IMR-90 (cell line): ENCODE results near the gene MID2.

Experiments used
- BHLHE40 ChIP-seq: fragments of 150-350 bp; IDR thresholded peaks from 2 replicates; pipeline ENCODE4 v1.6.1; 2016; ENCODE audit warnings: mild to moderate bottlenecking, low read depth, low read length
- CEBPB ChIP-seq: IDR thresholded peaks from 2 replicates; pipeline ENCODE4 v1.6.1; 2012; ENCODE audit warnings: low read depth, low read length, improper control_type of control experiment
- CHD1 ChIP-seq: IDR thresholded peaks from 2 replicates; pipeline ENCODE4 v1.6.1; 2012; ENCODE audit warnings: low read depth, low read length, improper control_type of control experiment
- CTCF ChIP-seq: conservative IDR thresholded peaks from 2 replicates; pipeline ENCODE4 v1.5.1; 2012; ENCODE audit warnings: mild to moderate bottlenecking, low read depth, low read length, improper control_type of control experiment
- ELK1 ChIP-seq: fragments of 150-350 bp; IDR thresholded peaks from 2 replicates; pipeline ENCODE4 v1.6.1; 2016; ENCODE audit warnings: low read depth, mild to moderate bottlenecking, low read length, moderate library complexity, borderline replicate concordance
- FOS ChIP-seq: fragments of 150-350 bp; IDR thresholded peaks from 2 replicates; pipeline ENCODE4 v1.6.1; 2016; ENCODE audit warnings: low read depth, low read length
- MAFK ChIP-seq: IDR thresholded peaks from 2 replicates; pipeline ENCODE4 v1.6.1; 2012; ENCODE audit warnings: low read depth, low read length, improper control_type of control experiment
- POLR2A ChIP-seq: IDR thresholded peaks from 2 replicates; pipeline ENCODE4 v1.6.1; 2012; ENCODE audit warnings: mild to moderate bottlenecking, low read depth, low read length
- RAD21 ChIP-seq: IDR thresholded peaks from 2 replicates; pipeline ENCODE4 v1.6.1; 2012; ENCODE audit warnings: low read length, improper control_type of control experiment
- RCOR1 ChIP-seq: IDR thresholded peaks from 2 replicates; pipeline ENCODE4 v1.6.1; 2012; ENCODE audit warnings: mild to moderate bottlenecking, low read length, improper control_type of control experiment; ENCODE audit not compliant: insufficient replicate concordance
- RFX5 ChIP-seq: IDR thresholded peaks from 2 replicates; pipeline ENCODE4 v1.8.0; 2012; ENCODE audit warnings: low read depth, mild to moderate bottlenecking, low read length, moderate library complexity
- SMC3 ChIP-seq: fragments of 150-350 bp; IDR thresholded peaks from 2 replicates; pipeline ENCODE4 v1.6.1; 2016; ENCODE audit warnings: low read depth, mild to moderate bottlenecking, antibody characterized with exemption, low read length, moderate library complexity
- USF2 ChIP-seq: fragments of 150-350 bp; IDR thresholded peaks from 2 replicates; pipeline ENCODE4 v1.6.1; 2017; ENCODE audit warnings: mild to moderate bottlenecking, antibody characterized with exemption, low read length, low read depth

- TF ChIP-seq POLR2A = no peak
- TF ChIP-seq CHD1 = no peak
- no peak for TF ChIP-seq CTCF
- TF ChIP-seq RCOR1 = no peak
- no peak for TF ChIP-seq BHLHE40
- TF ChIP-seq SMC3 = no peak
- no peak for TF ChIP-seq FOS
- no peak for TF ChIP-seq CEBPB
- no peak for TF ChIP-seq ELK1
- no peak for TF ChIP-seq RFX5
- TF ChIP-seq USF2 = no peak
- peak; percentile 96 for TF ChIP-seq MAFK
- no peak for TF ChIP-seq RAD21
Observed at GRCh38 chrX:107829878-107830277, 4.2 kb downstream of the MID2 start.
